ENCODE data around the gene CHTF18. TPM values are rescaled to one million over a fixed set of nuclear protein-coding genes. Genes with fewer than 3 reads are reported as not detected.

CHTF18 gene
- total RNA-seq, 1 donor from 2014 or later = 42.4 TPM

GRCh38 chr16:790086-790485 is 1.7 kb downstream of the CHTF18 start:
- no peak overlapping the region for H3K27ac Mint-ChIP-seq
- no peaks in the 10 kb centered on the region for H3K9me3 Mint-ChIP-seq

GRCh38 chr16:791131-791530 is 2.7 kb downstream of the CHTF18 start:
- CTCF ChIA-PET = no interaction called here
- no peak for DNase-seq
- Mint-ChIP-seq H3K27me3 (no peaks in the 10 kb centered on the region), H3K9me3 (no peaks in the 10 kb centered on the region), H3K4me1 (peaks cover 7% of the 10 kb centered on the region), H3K27ac (no peak overlapping the region), H3K4me3 (no peak overlapping the region), H3K36me3 (ENCODE audit: low read depth) (peaks cover 21% of the 10 kb centered on the region)
- intact Hi-C loops (cut with micrococcal nuclease) = no loop called here
- no peak for TF ChIP-seq CTCF (IDR thresholded peaks at IDR 0.05)
- no peak for ATAC-seq (ENCODE audit: low read depth)
- POLR2A ChIA-PET = no interaction called here

More at GRCh38 chr16:790086-790485, 1.7 kb downstream of the CHTF18 start:
- H3K27me3 Mint-ChIP-seq = no peaks in the 10 kb centered on the region
- intact Hi-C loops (cut with micrococcal nuclease) = no loop called here
- peaks cover 21% of the 10 kb centered on the region for H3K36me3 Mint-ChIP-seq (ENCODE audit: low read depth)
- H3K4me3 Mint-ChIP-seq = peak overlapping the region; percentile 68
- peaks cover 7% of the 10 kb centered on the region for H3K4me1 Mint-ChIP-seq
- CTCF ChIA-PET = no interaction called here
- POLR2A ChIA-PET = no interaction called here
- no peak for ATAC-seq (ENCODE audit: low read depth)
- no peak for TF ChIP-seq CTCF (IDR thresholded peaks at IDR 0.05)
- no peak for DNase-seq

GRCh38 chr16:792221-792995 is 4.0 kb downstream of the CHTF18 start:
- Mint-ChIP-seq H3K4me3 (no peak overlapping the region), H3K27ac (no peak overlapping the region), H3K9me3 (no peaks in the 10 kb centered on the region), H3K4me1 (peaks cover 3% of the 10 kb centered on the region), H3K27me3 (no peaks in the 10 kb centered on the region), H3K36me3 (ENCODE audit: low read depth) (peaks cover 15% of the 10 kb centered on the region)
- intact Hi-C loops (cut with micrococcal nuclease) = no loop called here
- ChIA-PET POLR2A (no interaction called here), CTCF (no interaction called here)
- DNase-seq (no peak), ATAC-seq (ENCODE audit: low read depth) (no peak)
- no peak for TF ChIP-seq CTCF (IDR thresholded peaks at IDR 0.05)

- ChIA-PET CTCF (no interaction called here), POLR2A (no interaction called here)
- H3K9me3 Mint-ChIP-seq = no peaks in the 10 kb centered on the region
- ATAC-seq (ENCODE audit: low read depth) (no peak), DNase-seq (no peak)
- H3K36me3 Mint-ChIP-seq (ENCODE audit: low read depth) = peaks cover 15% of the 10 kb centered on the region
- no peak for TF ChIP-seq CTCF (IDR thresholded peaks at IDR 0.05)
- no peak overlapping the region for H3K27ac Mint-ChIP-seq
- peaks cover 1% of the 10 kb centered on the region for H3K27me3 Mint-ChIP-seq
- intact Hi-C loops (cut with micrococcal nuclease) = no loop called here
- no peak overlapping the region for H3K4me3 Mint-ChIP-seq
- no peaks in the 10 kb centered on the region for H3K4me1 Mint-ChIP-seq
These were observed 5.0 kb downstream of the CHTF18 start for GRCh38 chr16:793414-793813.

- H3K27me3 Mint-ChIP-seq = peaks cover 4% of the 10 kb centered on the region
- no peak overlapping the region for H3K4me3 Mint-ChIP-seq
- no peaks in the 10 kb centered on the region for H3K9me3 Mint-ChIP-seq
- H3K4me1 Mint-ChIP-seq = no peaks in the 10 kb centered on the region
- TF ChIP-seq CTCF (IDR thresholded peaks at IDR 0.05) = no peak
- H3K27ac Mint-ChIP-seq = no peak overlapping the region
- intact Hi-C loops (cut with micrococcal nuclease) = no loop called here
- peaks cover 15% of the 10 kb centered on the region for H3K36me3 Mint-ChIP-seq (ENCODE audit: low read depth)
- no peak for ATAC-seq (ENCODE audit: low read depth)
- CTCF ChIA-PET = no interaction called here
- POLR2A ChIA-PET = no interaction called here
- no peak for DNase-seq
These were observed 5.8 kb downstream of the CHTF18 start for GRCh38 chr16:794091-794822.

All from activated B cell treated with CpG ODN at 0.5 μM for 24 hours (primary cell).